Measurements from ENCODE around the gene KCNN1.

The KCNN1 gene

GRCh38 chr19:18010149-18010548 is 43.2 kb downstream of the KCNN1 start:
- H3K9me3 ChIP-seq (ENCODE audit: control insufficient read depth, low read depth, low read length), result no peaks in the 10 kb centered on the region
- H3K4me3 ChIP-seq (ENCODE audit: low read length), result no peak overlapping the region
- H3K27ac ChIP-seq (ENCODE audit: low read length), result no peak overlapping the region
- H3K27me3 ChIP-seq (ENCODE audit: control insufficient read depth, insufficient read depth, low read length), result peaks cover 6% of the 10 kb centered on the region
- no peaks in the 10 kb centered on the region for H3K36me3 ChIP-seq (ENCODE audit: control insufficient read depth, low read depth, low read length)
- H3K4me1 ChIP-seq (ENCODE audit: control insufficient read depth, low read depth, low read length), result peaks cover 3% of the 10 kb centered on the region
- no peak overlapping the region for H3K9ac ChIP-seq (ENCODE audit: low read length)

- Histone ChIP-seq H3K9me3 (ENCODE audit: control insufficient read depth, low read depth, low read length) (no peaks in the 10 kb centered on the region), H3K27me3 (ENCODE audit: control insufficient read depth, insufficient read depth, low read length) (no peaks in the 10 kb centered on the region), H3K9ac (ENCODE audit: low read length) (no peak overlapping the region), H3K4me3 (ENCODE audit: low read length) (no peak overlapping the region), H3K27ac (ENCODE audit: low read length) (no peak overlapping the region), H3K36me3 (ENCODE audit: control insufficient read depth, low read depth, low read length) (no peaks in the 10 kb centered on the region), H3K4me1 (ENCODE audit: control insufficient read depth, low read depth, low read length) (no peaks in the 10 kb centered on the region)
Observed at GRCh38 chr19:18013210-18014111, 46.6 kb downstream of the KCNN1 start.

GRCh38 chr19:18014197-18014596 is 47.3 kb downstream of the KCNN1 start:
- no peaks in the 10 kb centered on the region for H3K36me3 ChIP-seq (ENCODE audit: control insufficient read depth, low read depth, low read length)
- no peaks in the 10 kb centered on the region for H3K9me3 ChIP-seq (ENCODE audit: control insufficient read depth, low read depth, low read length)
- H3K4me3 ChIP-seq (ENCODE audit: low read length), result no peak overlapping the region
- no peak overlapping the region for H3K9ac ChIP-seq (ENCODE audit: low read length)
- no peak overlapping the region for H3K27ac ChIP-seq (ENCODE audit: low read length)
- H3K4me1 ChIP-seq (ENCODE audit: control insufficient read depth, low read depth, low read length), result no peaks in the 10 kb centered on the region
- H3K27me3 ChIP-seq (ENCODE audit: control insufficient read depth, insufficient read depth, low read length), result no peaks in the 10 kb centered on the region

- Histone ChIP-seq H3K4me1 (ENCODE audit: control insufficient read depth, low read depth, low read length) (no peaks in the 10 kb centered on the region), H3K36me3 (ENCODE audit: control insufficient read depth, low read depth, low read length) (no peaks in the 10 kb centered on the region), H3K9ac (ENCODE audit: low read length) (no peak overlapping the region), H3K9me3 (ENCODE audit: control insufficient read depth, low read depth, low read length) (no peaks in the 10 kb centered on the region), H3K4me3 (ENCODE audit: low read length) (no peak overlapping the region), H3K27ac (ENCODE audit: low read length) (no peak overlapping the region), H3K27me3 (ENCODE audit: control insufficient read depth, insufficient read depth, low read length) (no peaks in the 10 kb centered on the region)
Observed at GRCh38 chr19:18016209-18016910, 49.5 kb downstream of the KCNN1 start.

- Histone ChIP-seq H3K27me3 (ENCODE audit: control insufficient read depth, insufficient read depth, low read length) (no peaks in the 10 kb centered on the region), H3K27ac (ENCODE audit: low read length) (no peak overlapping the region), H3K4me1 (ENCODE audit: control insufficient read depth, low read depth, low read length) (peaks cover 2% of the 10 kb centered on the region), H3K9ac (ENCODE audit: low read length) (no peak overlapping the region), H3K9me3 (ENCODE audit: control insufficient read depth, low read depth, low read length) (no peaks in the 10 kb centered on the region), H3K36me3 (ENCODE audit: control insufficient read depth, low read depth, low read length) (no peaks in the 10 kb centered on the region), H3K4me3 (ENCODE audit: low read length) (no peak overlapping the region)
Observed at GRCh38 chr19:18017275-18018083, 50.6 kb downstream of the KCNN1 start.

GRCh38 chr19:18020212-18021085 is 53.5 kb downstream of the KCNN1 start:
- H3K27ac ChIP-seq (ENCODE audit: low read length), result no peak overlapping the region
- H3K36me3 ChIP-seq (ENCODE audit: control insufficient read depth, low read depth, low read length), result no peaks in the 10 kb centered on the region
- H3K9ac ChIP-seq (ENCODE audit: low read length), result no peak overlapping the region
- no peak overlapping the region for H3K4me3 ChIP-seq (ENCODE audit: low read length)
- H3K9me3 ChIP-seq (ENCODE audit: control insufficient read depth, low read depth, low read length), result no peaks in the 10 kb centered on the region
- H3K4me1 ChIP-seq (ENCODE audit: control insufficient read depth, low read depth, low read length), result peaks cover 3% of the 10 kb centered on the region
- H3K27me3 ChIP-seq (ENCODE audit: control insufficient read depth, insufficient read depth, low read length), result no peaks in the 10 kb centered on the region

GRCh38 chr19:18021121-18021755 is 54.3 kb downstream of the KCNN1 start:
- Histone ChIP-seq H3K27ac (ENCODE audit: low read length) (no peak overlapping the region), H3K27me3 (ENCODE audit: control insufficient read depth, insufficient read depth, low read length) (no peaks in the 10 kb centered on the region), H3K9ac (ENCODE audit: low read length) (no peak overlapping the region), H3K9me3 (ENCODE audit: control insufficient read depth, low read depth, low read length) (no peaks in the 10 kb centered on the region), H3K36me3 (ENCODE audit: control insufficient read depth, low read depth, low read length) (no peaks in the 10 kb centered on the region), H3K4me1 (ENCODE audit: control insufficient read depth, low read depth, low read length) (peaks cover 3% of the 10 kb centered on the region), H3K4me3 (ENCODE audit: low read length) (no peak overlapping the region)

- Histone ChIP-seq H3K4me1 (ENCODE audit: control insufficient read depth, low read depth, low read length) (peaks cover 3% of the 10 kb centered on the region), H3K27me3 (ENCODE audit: control insufficient read depth, insufficient read depth, low read length) (no peaks in the 10 kb centered on the region), H3K9me3 (ENCODE audit: control insufficient read depth, low read depth, low read length) (no peaks in the 10 kb centered on the region), H3K27ac (ENCODE audit: low read length) (no peak overlapping the region), H3K9ac (ENCODE audit: low read length) (no peak overlapping the region), H3K36me3 (ENCODE audit: control insufficient read depth, low read depth, low read length) (no peaks in the 10 kb centered on the region), H3K4me3 (ENCODE audit: low read length) (no peak overlapping the region)
Observed at GRCh38 chr19:18023622-18024251, 56.8 kb downstream of the KCNN1 start.

GRCh38 chr19:18027151-18027550 is 60.2 kb downstream of the KCNN1 start:
- no peaks in the 10 kb centered on the region for H3K9me3 ChIP-seq (ENCODE audit: control insufficient read depth, low read depth, low read length)
- H3K9ac ChIP-seq (ENCODE audit: low read length), result no peak overlapping the region
- H3K4me1 ChIP-seq (ENCODE audit: control insufficient read depth, low read depth, low read length), result peaks cover 3% of the 10 kb centered on the region
- H3K27ac ChIP-seq (ENCODE audit: low read length), result no peak overlapping the region
- no peaks in the 10 kb centered on the region for H3K36me3 ChIP-seq (ENCODE audit: control insufficient read depth, low read depth, low read length)
- no peak overlapping the region for H3K4me3 ChIP-seq (ENCODE audit: low read length)
- no peaks in the 10 kb centered on the region for H3K27me3 ChIP-seq (ENCODE audit: control insufficient read depth, insufficient read depth, low read length)

- Histone ChIP-seq H3K9ac (ENCODE audit: low read length) (no peak overlapping the region), H3K27ac (ENCODE audit: low read length) (no peak overlapping the region)
Observed at GRCh38 chr19:18029617-18030338, 62.9 kb downstream of the KCNN1 start.

More at GRCh38 chr19:18029617-18030338, 62.9 kb downstream of the KCNN1 start:
- no peak overlapping the region for H3K4me3 ChIP-seq (ENCODE audit: low read length)
- H3K4me1 ChIP-seq (ENCODE audit: control insufficient read depth, low read depth, low read length), result no peaks in the 10 kb centered on the region
- H3K9me3 ChIP-seq (ENCODE audit: control insufficient read depth, low read depth, low read length), result no peaks in the 10 kb centered on the region
- H3K36me3 ChIP-seq (ENCODE audit: control insufficient read depth, low read depth, low read length), result no peaks in the 10 kb centered on the region
- no peaks in the 10 kb centered on the region for H3K27me3 ChIP-seq (ENCODE audit: control insufficient read depth, insufficient read depth, low read length)
